Ovary (tissue), 3 donors: Measurements from ENCODE around the gene LGI4.

Source experiments
- CTCF ChIP-seq, 3 donors: fragments of 450-650 bp in 2 of 3; fragments of 200-600 bp in 1 of 3; IDR thresholded peaks; one replicate each; pipeline versions ENCODE4 v1.5.1 to v1.8.0; 2016 to 2022; ENCODE audit warnings: antibody characterized with exemption in 3 of 3, mild to moderate bottlenecking in 1 of 3
- POLR2A ChIP-seq: fragments of 450-650 bp; IDR thresholded peaks from one replicate; pipeline ENCODE4 v1.6.1; 2017; ENCODE audit warnings: antibody characterized with exemption, mild to moderate bottlenecking, moderate library complexity
- donor health status: DM: no; HTN: no; CAD: no.

- TF ChIP-seq CTCF (IDR thresholded peaks at IDR 0.05) = peak; percentile 80 to 94 (median 88)
- TF ChIP-seq POLR2A = no peak
These were observed 590 bp upstream of the LGI4 start for GRCh38 chr19:35135389-35135909.
